Stomach (tissue), 9 donors: Measurements from ENCODE around the gene ANKRD44. TPM values are rescaled to one million over a fixed set of nuclear protein-coding genes. Genes with fewer than 3 reads are reported as not detected.

Source experiments
- DNase-seq, 2 donors: peaks; one replicate each; pipeline versions ENCODE4 v3.0.0 to v3.0.0-alpha.2; 2013 to 2019
- H3K27ac ChIP-seq, 5 donors: fragments of 200-600 bp in 4 of 5; sonication (generic) in 4 of 5; one replicate each; pipeline ENCODE4 v1.5.1; 2013 to 2019; ENCODE audit warnings: mild to moderate bottlenecking in 1 of 5, moderate library complexity in 1 of 5
- H3K27me3 ChIP-seq, 3 donors: fragments of 200-600 bp; sonication (generic); one replicate each; pipeline ENCODE4 v1.5.1; 2017 to 2019; ENCODE audit warnings: mixed run types in 1 of 3
- H3K36me3 ChIP-seq, 4 donors: fragments of 200-600 bp; sonication (generic); 1 replicate in 3 of 4; 2 replicates in 1 of 4; pipeline ENCODE4 v1.5.1; 2016 to 2019
- H3K4me1 ChIP-seq, 4 donors: fragments of 200-600 bp; sonication (generic); one replicate each; pipeline ENCODE4 v1.5.1; 2016 to 2019
- H3K4me3 ChIP-seq, 4 donors: fragments of 200-600 bp; sonication (generic) in 3 of 4; one replicate each; pipeline ENCODE4 v1.5.1; 2016 to 2019; ENCODE audit warnings: mild to moderate bottlenecking in 1 of 4
- H3K9me3 ChIP-seq, 4 donors: fragments of 200-600 bp; sonication (generic); one replicate each; pipeline ENCODE4 v1.5.1; 2016 to 2019
- CTCF ChIP-seq, 7 experiments: fragments of 450-650 bp in 4 of 7; fragments of 200-600 bp in 3 of 7; sonication (generic) in 3 of 7; IDR thresholded peaks; one replicate each; pipeline ENCODE4 v1.5.1; 2016 to 2019; ENCODE audit warnings: antibody characterized with exemption in 7 of 7, control low read depth in 2 of 7, mild to moderate bottlenecking in 1 of 7
- EP300 ChIP-seq: sonication (generic); formaldehyde crosslinking; IDR thresholded peaks from one replicate; pipeline ENCODE4 v1.6.1; 2017; ENCODE audit warnings: antibody characterized with exemption
- POLR2A ChIP-seq, 4 donors: fragments of 450-650 bp; IDR thresholded peaks; one replicate each; pipeline ENCODE4 v1.6.1; 2016; ENCODE audit warnings: antibody characterized with exemption in 4 of 4, control low read depth in 2 of 4, mild to moderate bottlenecking in 1 of 4, moderate library complexity in 1 of 4
- POLR2AphosphoS5 ChIP-seq, 3 donors: sonication (generic); formaldehyde crosslinking; IDR thresholded peaks; one replicate each; pipeline ENCODE4 v1.6.1; 2016; ENCODE audit warnings: antibody characterized with exemption in 3 of 3
- WGBS, 5 donors: extraction: QIAGEN DNeasy Blood & Tissue Kit in 3 of 5; methylation state at CpG; one replicate each; pipeline versions ENCODE4 v1.1.5 to v1.1.7; 2013 to 2018; 5-methylcytosine and 5-hydroxymethylcytosine counted together
- intact Hi-C: fragments of 100-400 bp; cut with DNase I; formaldehyde crosslinking; loops from one replicate; pipeline ENCODE4 v1.15.1; 2023; ENCODE audit warnings: low total_unique reads
- polyA plus RNA-seq, 3 donors: library from polyadenylated mRNA; stranded (reverse); fragments of 200-250 nt; gene quantifications; one replicate each; pipeline ENCODE4 v1.2.3, GENCODE V29; 2013
- total RNA-seq, 5 donors: library from RNA; depleted of rRNA; stranded (reverse); fragments of >200 nt; gene quantifications; one replicate each; pipeline versions ENCODE4 v1.1.0 to v1.2.3, GENCODE V29; 2014 to 2016
- donor health status: healthy with polysubstance abuse.
- donor health status: Bipolar disorder and iron deficiency.
- donor health status: healthy.

Gene ANKRD44
- total and polyA plus RNA-seq, 8 donors: 1.2 to 58.4 (median 7.0) TPM

GRCh38 chr2:197130318-197130717, 180.3 kb downstream of the ANKRD44 start:
- WGBS, 5 donors: 55 to 81% (median 75%) methylated on average over 6 of the region's 6 CpGs
- TF ChIP-seq EP300 (no peak), CTCF (IDR thresholded peaks at IDR 0.05) (no peak), POLR2AphosphoS5 (IDR thresholded peaks at IDR 0.05) (no peak), POLR2A (IDR thresholded peaks at IDR 0.05) (no peak)
- intact Hi-C loops: no loop called here
- Histone ChIP-seq H3K36me3 (peaks cover 0 to 8% (median 5%) of the 10 kb centered on the region in 4 donors), H3K4me3 (no peak overlapping the region), H3K27me3 (no peaks in the 10 kb centered on the region), H3K4me1 (peaks cover 0 to 4% (median under 1%) of the 10 kb centered on the region in 4 donors), H3K27ac (no peak overlapping the region), H3K9me3 (no peaks in the 10 kb centered on the region)
- no peak for DNase-seq

DNA sequence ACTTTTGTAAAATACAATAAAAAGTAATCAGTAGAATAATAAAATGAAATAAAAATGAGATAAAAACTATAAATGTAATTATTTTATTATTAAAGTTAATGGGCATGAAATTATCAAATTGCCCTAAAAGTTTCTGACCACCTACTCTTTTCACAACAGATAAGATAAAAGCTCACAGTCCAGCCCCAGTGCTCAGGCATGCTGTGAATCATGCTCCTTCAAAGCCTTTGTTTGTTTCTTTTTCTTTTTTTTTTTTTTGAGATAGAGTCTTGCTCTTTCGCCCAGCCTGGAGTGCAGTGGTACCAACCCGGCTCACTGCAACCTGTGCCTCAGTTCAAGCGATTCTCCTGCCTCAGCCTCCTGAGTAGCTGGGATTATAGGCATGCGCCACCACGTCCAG, 181.7 kb downstream of the ANKRD44 start:
- no peaks in the 10 kb centered on the region for H3K9me3 ChIP-seq
- H3K4me3 ChIP-seq: no peak overlapping the region
- peaks cover 0 to 11% (median 7%) of the 10 kb centered on the region in 4 donors for H3K36me3 ChIP-seq
- no peak for DNase-seq
- no peak overlapping the region for H3K27ac ChIP-seq
- no peaks in the 10 kb centered on the region for H3K27me3 ChIP-seq
- H3K4me1 ChIP-seq: peaks cover 0 to 5% (median 2%) of the 10 kb centered on the region in 4 donors
- intact Hi-C loops: no loop called here
- WGBS, 5 donors: 68 to 91% (median 76%) methylated on average over 5 of the region's 5 CpGs
- TF ChIP-seq POLR2A (IDR thresholded peaks at IDR 0.05) (no peak), CTCF (IDR thresholded peaks at IDR 0.05) (no peak), EP300 (no peak), POLR2AphosphoS5 (IDR thresholded peaks at IDR 0.05) (no peak)

GRCh38 chr2:197128126-197128525, 182.5 kb downstream of the ANKRD44 start:
- intact Hi-C loops: no loop called here
- Histone ChIP-seq H3K9me3 (no peaks in the 10 kb centered on the region), H3K27ac (no peak overlapping the region), H3K27me3 (no peaks in the 10 kb centered on the region), H3K36me3 (peaks cover 0 to 11% (median 7%) of the 10 kb centered on the region in 4 donors), H3K4me3 (no peak overlapping the region), H3K4me1 (peaks cover 0 to 5% (median 2%) of the 10 kb centered on the region in 4 donors)
- DNase-seq: no peak
- no peak for TF ChIP-seq POLR2A (IDR thresholded peaks at IDR 0.05)
- TF ChIP-seq EP300: no peak
- WGBS, 5 donors: 68 to 87% (median 84%) methylated on average over 1 of the region's 1 CpG

- H3K4me3 ChIP-seq: no peak overlapping the region
- peaks cover 0 to 5% (median 2%) of the 10 kb centered on the region in 4 donors for H3K4me1 ChIP-seq
- H3K36me3 ChIP-seq: peaks cover 0 to 18% (median 13%) of the 10 kb centered on the region in 4 donors
- no peaks in the 10 kb centered on the region for H3K9me3 ChIP-seq
- no peak overlapping the region for H3K27ac ChIP-seq
- TF ChIP-seq CTCF (IDR thresholded peaks at IDR 0.05): no peak
- TF ChIP-seq EP300: no peak
- no peak for TF ChIP-seq POLR2A (IDR thresholded peaks at IDR 0.05)
- no peak for TF ChIP-seq POLR2AphosphoS5 (IDR thresholded peaks at IDR 0.05)
- DNase-seq: no peak
- WGBS, 5 donors: 92 to 97% (median 96%) methylated on average over 7 of the region's 7 CpGs
- intact Hi-C loops: no loop called here
- H3K27me3 ChIP-seq: no peaks in the 10 kb centered on the region
Measured at GRCh38 chr2:197126630-197127352, 183.8 kb downstream of the ANKRD44 start.
